Coronary artery (tissue), 2 donors: ENCODE results near the gene PDS5A.

ENCODE experiments used
- DNase-seq: peaks from one replicate; pipeline ENCODE4 v3.0.0-alpha.2; 2017; ENCODE audit warnings: low spot score
- H3K27ac ChIP-seq, 2 donors: fragments of 200-600 bp; sonication (generic); one replicate each; pipeline ENCODE4 v1.5.1; 2016 to 2019
- H3K4me3 ChIP-seq: fragments of 200-600 bp; sonication (generic); 2 replicates; pipeline ENCODE4 v1.5.1; 2016; ENCODE audit warnings: mild to moderate bottlenecking, moderate library complexity
- TF ChIP-seq, protein P1 (sequence below): fragments of 200-600 bp; sonication (generic); IDR thresholded peaks from one replicate; pipeline ENCODE4 v1.5.1; 2019; ENCODE audit warnings: antibody characterized with exemption

PDS5A gene

DNA sequence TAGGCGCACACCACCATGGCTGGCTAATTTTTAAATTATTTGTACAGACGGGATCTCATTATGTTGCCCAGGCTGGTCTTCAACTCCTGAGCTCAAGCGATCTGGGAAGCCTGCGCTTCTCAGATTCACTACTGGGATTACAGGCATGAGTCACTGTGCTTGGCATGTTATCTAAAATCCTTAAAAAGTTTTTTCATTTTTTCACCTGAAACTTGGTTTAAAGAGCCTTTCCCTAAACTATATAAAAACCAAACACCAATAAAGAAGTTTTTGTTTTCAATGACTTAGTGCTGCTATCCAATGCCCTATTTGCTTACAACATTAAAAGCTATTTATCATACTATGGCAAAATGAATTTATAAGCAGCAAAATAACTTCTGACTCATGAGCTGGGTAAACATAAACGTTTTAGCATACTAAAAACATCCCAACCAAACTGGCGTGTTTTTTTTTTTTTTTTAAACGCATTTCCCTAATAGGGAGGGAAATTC, 151.9 kb downstream of the PDS5A start:
- TF ChIP-seq, protein P1, sequence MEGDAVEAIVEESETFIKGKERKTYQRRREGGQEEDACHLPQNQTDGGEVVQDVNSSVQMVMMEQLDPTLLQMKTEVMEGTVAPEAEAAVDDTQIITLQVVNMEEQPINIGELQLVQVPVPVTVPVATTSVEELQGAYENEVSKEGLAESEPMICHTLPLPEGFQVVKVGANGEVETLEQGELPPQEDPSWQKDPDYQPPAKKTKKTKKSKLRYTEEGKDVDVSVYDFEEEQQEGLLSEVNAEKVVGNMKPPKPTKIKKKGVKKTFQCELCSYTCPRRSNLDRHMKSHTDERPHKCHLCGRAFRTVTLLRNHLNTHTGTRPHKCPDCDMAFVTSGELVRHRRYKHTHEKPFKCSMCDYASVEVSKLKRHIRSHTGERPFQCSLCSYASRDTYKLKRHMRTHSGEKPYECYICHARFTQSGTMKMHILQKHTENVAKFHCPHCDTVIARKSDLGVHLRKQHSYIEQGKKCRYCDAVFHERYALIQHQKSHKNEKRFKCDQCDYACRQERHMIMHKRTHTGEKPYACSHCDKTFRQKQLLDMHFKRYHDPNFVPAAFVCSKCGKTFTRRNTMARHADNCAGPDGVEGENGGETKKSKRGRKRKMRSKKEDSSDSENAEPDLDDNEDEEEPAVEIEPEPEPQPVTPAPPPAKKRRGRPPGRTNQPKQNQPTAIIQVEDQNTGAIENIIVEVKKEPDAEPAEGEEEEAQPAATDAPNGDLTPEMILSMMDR = no peak
- H3K27ac ChIP-seq = no peak overlapping the region
- no peak for DNase-seq
- H3K4me3 ChIP-seq = no peak overlapping the region

DNA sequence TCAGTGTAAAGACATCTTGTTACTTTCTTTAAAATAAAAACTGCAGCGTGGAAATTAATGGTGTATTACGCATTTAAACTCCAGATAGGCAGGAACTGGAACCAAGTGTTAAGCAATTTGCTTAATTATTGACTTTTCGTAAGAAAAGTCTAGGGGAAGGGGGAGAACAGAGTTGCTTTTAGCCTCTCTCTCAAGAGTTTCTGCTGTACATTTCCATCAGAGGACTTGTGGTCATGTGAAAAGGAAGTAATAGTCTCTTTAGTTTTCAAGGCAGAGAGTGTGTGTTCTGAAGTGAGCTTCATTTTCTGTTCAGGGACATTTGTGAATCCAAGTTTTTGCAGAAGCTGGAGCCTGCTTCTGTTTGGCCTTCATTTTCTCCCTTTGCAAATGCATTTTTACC, 152.6 kb downstream of the PDS5A start:
- H3K27ac ChIP-seq = no peak overlapping the region
- TF ChIP-seq, protein P1 = no peak
- DNase-seq = no peak
- H3K4me3 ChIP-seq = no peak overlapping the region

DNA sequence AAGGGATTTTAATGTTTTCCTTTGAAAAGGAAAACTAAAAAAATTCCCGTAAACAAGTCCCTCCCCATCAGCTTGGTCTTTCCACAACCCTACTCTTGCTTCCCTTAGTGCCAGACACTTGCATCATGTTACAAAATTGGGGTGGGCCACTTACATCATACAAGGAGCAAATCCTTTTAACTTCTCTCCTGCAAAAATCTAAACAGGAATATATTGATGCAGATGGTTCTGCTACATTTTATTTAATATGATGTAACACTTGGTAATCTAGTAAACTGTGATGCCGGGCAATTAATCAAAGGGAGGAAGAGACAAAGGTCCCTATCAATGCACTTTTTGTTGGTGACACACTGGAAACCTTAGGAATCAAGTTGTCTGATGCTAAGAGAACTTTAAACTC, 154.5 kb downstream of the PDS5A start:
- TF ChIP-seq, protein P1 = no peak
- no peak overlapping the region for H3K27ac ChIP-seq
- DNase-seq = no peak
- no peak overlapping the region for H3K4me3 ChIP-seq

DNA sequence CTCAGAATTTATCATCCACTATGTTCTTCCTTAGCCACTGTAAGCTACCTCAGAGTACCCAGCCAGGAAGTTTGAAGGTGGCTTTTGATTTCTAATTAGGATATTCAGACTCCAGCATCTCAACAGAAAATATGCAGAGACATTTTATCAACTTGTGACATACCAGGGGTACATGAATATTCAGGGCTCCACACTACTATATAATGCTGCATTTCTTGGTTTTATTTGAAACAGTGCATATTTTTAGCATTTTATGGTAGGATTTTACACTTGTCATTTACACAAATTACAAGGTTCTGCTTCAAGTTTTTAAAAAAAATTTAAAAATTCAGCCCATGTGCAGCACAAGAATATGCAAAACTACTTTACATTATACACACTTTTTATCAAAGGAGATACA, 155.0 kb downstream of the PDS5A start:
- no peak for DNase-seq
- Histone ChIP-seq H3K27ac (no peak overlapping the region), H3K4me3 (no peak overlapping the region)
- TF ChIP-seq, protein P1 = no peak

DNA sequence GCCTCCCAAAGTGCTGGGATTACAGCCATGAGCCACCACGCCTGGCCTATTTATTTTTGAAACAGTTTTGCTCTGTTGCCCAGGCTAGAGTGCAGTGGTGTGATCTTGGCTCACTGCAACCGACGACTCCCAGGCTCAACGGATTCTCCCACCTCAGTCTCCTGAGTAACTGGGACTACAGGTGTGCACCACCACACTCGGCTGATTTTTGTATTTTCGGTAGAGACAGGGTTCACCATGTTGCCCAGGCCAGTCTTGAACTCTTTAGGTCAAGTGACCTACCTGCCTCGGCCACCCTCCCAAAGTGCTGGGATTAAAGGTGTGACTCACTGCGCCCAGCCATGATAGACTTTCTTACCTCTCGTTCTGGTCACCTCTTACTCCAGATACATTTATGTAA, 155.8 kb downstream of the PDS5A start:
- Histone ChIP-seq H3K27ac (no peak overlapping the region), H3K4me3 (no peak overlapping the region)
- TF ChIP-seq, protein P1 = no peak
- DNase-seq = no peak

DNA sequence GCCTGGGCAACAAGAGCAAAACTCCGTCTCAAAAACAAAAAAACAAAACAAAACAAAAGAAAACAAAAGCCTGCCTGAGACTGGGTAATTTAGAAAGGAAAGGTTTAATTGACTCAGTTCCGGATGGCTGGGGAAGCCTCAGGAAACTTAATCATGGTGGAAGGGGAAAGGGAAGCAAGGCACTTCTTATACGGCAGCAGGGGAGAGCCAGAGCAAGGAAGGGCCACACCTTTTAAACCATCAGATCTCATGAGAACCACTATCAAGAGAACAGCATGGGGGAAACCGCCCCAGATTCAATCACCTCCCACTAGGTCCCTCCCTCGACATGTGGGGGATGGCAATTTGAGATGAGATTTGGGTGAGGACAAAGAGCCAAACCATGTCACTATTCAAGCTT, 157.5 kb downstream of the PDS5A start:
- TF ChIP-seq, protein P1 = no peak
- no peak overlapping the region for H3K27ac ChIP-seq
- no peak for DNase-seq
- no peak overlapping the region for H3K4me3 ChIP-seq

DNA sequence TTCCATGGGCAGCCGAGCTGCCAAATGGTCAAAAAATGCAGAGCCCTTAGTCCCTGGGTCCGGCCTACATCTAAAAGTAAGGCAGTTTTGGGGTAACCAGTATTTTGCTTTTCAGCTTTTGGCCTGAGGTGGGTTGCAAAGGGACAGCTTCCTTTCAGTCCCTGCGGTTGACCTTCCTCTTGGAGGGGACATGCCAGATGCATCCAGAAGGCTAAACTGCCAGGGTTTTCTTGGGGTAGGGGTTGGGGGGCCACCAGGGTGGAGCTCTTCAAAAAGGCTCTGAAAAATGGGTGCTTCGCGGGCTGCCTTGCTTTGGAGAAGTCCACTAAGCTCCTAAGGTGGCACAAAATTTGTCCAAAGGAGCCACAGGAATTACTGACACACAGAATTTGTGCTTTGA, 159.1 kb downstream of the PDS5A start:
- no peak overlapping the region for H3K4me3 ChIP-seq
- DNase-seq = no peak
- H3K27ac ChIP-seq = no peak overlapping the region
- TF ChIP-seq, protein P1 = no peak
